A549 (cell line): ENCODE data around the gene KDM8. TPM values are rescaled to one million over a fixed set of nuclear protein-coding genes. Genes with fewer than 3 reads are reported as not detected.
A peak's percentile ranks its signal among the peaks of the same experiment; 100 is the strongest.

ENCODE experiments used
- ATAC-seq, 2 experiments: fragments of 200-7000 bp in 1 of 2; fragments of >200 bp in 1 of 2; cut with Nextera tagmentation in 1 of 2; cut with Tn5 transposase in 1 of 2; 3 replicates each; pipeline versions ENCODE4 v1.8.0 to v1.9.1; 2018 to 2020; ENCODE audit warnings: mild to moderate bottlenecking in 1 of 2, moderate library complexity in 1 of 2
- CTCF ChIA-PET: fragments of 300-600 bp; sonication (Branson Sonifier 250); formaldehyde crosslinking; extraction: SDS; loops from one replicate; lab custom pipeline; 2021; ENCODE audit warnings: antibody characterized with exemption, inconsistent platforms; lab: Yijun Ruan, JAX
- POLR2A ChIA-PET: fragments of 350-600 bp; formaldehyde crosslinking; extraction: SDS; loops from one replicate; lab custom pipeline; 2021; ENCODE audit warnings: antibody characterized with exemption, inconsistent platforms; lab: Yijun Ruan, JAX
- DNase-seq, 2 experiments: peaks; one replicate each; pipeline versions ENCODE4 v3.0.0 to v3.0.0-alpha.2; 2011 to 2016; ENCODE audit warnings: low read depth in 1 of 2, low spot score in 1 of 2
- FAIRE-seq: peaks from 2 replicates; lab custom pipeline; 2011; peaks lifted over from hg19 to GRCh38; lab: Jason Lieb, UNC
- H3K27ac ChIP-seq, 2 experiments: fragments of >200 bp; sonication (Bioruptor Twin); formaldehyde crosslinking; 3 replicates each; pipeline ENCODE4 v1.5.1; 2016 to 2017
- H3K4me1 ChIP-seq: fragments of >200 bp; sonication (Bioruptor Twin); formaldehyde crosslinking; 3 replicates; pipeline ENCODE4 v1.6.1; 2016
- H3K4me2 ChIP-seq: fragments of >200 bp; sonication (Bioruptor Twin); formaldehyde crosslinking; 3 replicates; pipeline ENCODE4 v1.6.1; 2016
- H3K4me3 ChIP-seq: fragments of >200 bp; sonication (Bioruptor Twin); formaldehyde crosslinking; 3 replicates; pipeline ENCODE4 v1.5.1; 2016
- H3K9me3 ChIP-seq: fragments of >200 bp; sonication (Bioruptor Twin); formaldehyde crosslinking; 3 replicates; pipeline ENCODE4 v1.6.1; 2016
- CHD2 ChIP-seq: fragments of 150-350 bp; IDR thresholded peaks from 2 replicates; pipeline ENCODE4 v1.6.1; 2014; ENCODE audit warnings: low read length; ENCODE audit not compliant: partially characterized antibody
- CHD4 ChIP-seq: fragments of 200-600 bp; sonication (generic); IDR thresholded peaks from 2 replicates; pipeline ENCODE4 v1.6.1; 2016; ENCODE audit warnings: antibody characterized with exemption, mild to moderate bottlenecking, borderline replicate concordance
- EHF ChIP-seq: fragments of 250-450 bp; sonication (Bioruptor Pico); IDR thresholded peaks from 2 replicates; pipeline ENCODE4 v1.5.0; 2020; ENCODE audit warnings: mild to moderate bottlenecking
- ESRRA ChIP-seq: fragments of 150-350 bp; IDR thresholded peaks from 2 replicates; pipeline ENCODE4 v1.6.1; 2014; ENCODE audit warnings: mild to moderate bottlenecking, low read length, borderline replicate concordance
- FOXS1 ChIP-seq: fragments of 250-450 bp; sonication (Bioruptor Pico); IDR thresholded peaks from 2 replicates; pipeline ENCODE4 v1.5.0; 2020; ENCODE audit warnings: mild to moderate bottlenecking, moderate library complexity
- HDAC2 ChIP-seq: fragments of 200-600 bp; sonication (generic); IDR thresholded peaks from 2 replicates; pipeline ENCODE4 v1.6.1; 2016
- HES2 ChIP-seq: fragments of >200 bp; sonication (Bioruptor Twin); formaldehyde crosslinking; IDR thresholded peaks from 2 replicates; pipeline ENCODE4 v1.6.1; 2016
- HOXA7 ChIP-seq: fragments of 250-450 bp; sonication (Bioruptor Pico); IDR thresholded peaks from 2 replicates; pipeline ENCODE4 v1.5.0; 2020; ENCODE audit warnings: mild to moderate bottlenecking, moderate library complexity
- HOXB13 ChIP-seq: fragments of 250-450 bp; sonication (Bioruptor Pico); IDR thresholded peaks from 2 replicates; pipeline ENCODE4 v1.5.0; 2020; ENCODE audit warnings: low read depth, mild to moderate bottlenecking, moderate library complexity
- KDM1A ChIP-seq: fragments of 200-600 bp; sonication (generic); IDR thresholded peaks from 2 replicates; pipeline ENCODE4 v1.6.1; 2016; ENCODE audit warnings: low read depth, mild to moderate bottlenecking
- MAFK ChIP-seq: fragments of 450-650 bp; IDR thresholded peaks from 2 replicates; pipeline ENCODE4 v1.6.1; 2014; ENCODE audit not compliant: partially characterized antibody
- MAX ChIP-seq: IDR thresholded peaks from 2 replicates; pipeline ENCODE4 v1.6.1; 2012
- NR3C1 ChIP-seq: fragments of >200 bp; sonication (Bioruptor Twin); formaldehyde crosslinking; IDR thresholded peaks from 3 replicates; pipeline ENCODE4 v1.6.1; 2017
- PBX3 ChIP-seq: IDR thresholded peaks from 2 replicates; pipeline ENCODE4 v1.6.1; 2012
- POLR2AphosphoS2 ChIP-seq: conservative IDR thresholded peaks from 2 replicates; pipeline ENCODE4 v1.6.1; 2012; ENCODE audit warnings: low read length, improper control_type of control experiment, inconsistent platforms
- RAD21 ChIP-seq, 2 experiments: fragments of >200 bp in 1 of 2; sonication (Bioruptor Twin) in 1 of 2; formaldehyde crosslinking in 1 of 2; IDR thresholded peaks in 1 of 2; conservative IDR thresholded peaks in 1 of 2; 2 replicates in 1 of 2; 3 replicates in 1 of 2; pipeline ENCODE4 v1.6.1; 2012 to 2018; ENCODE audit warnings: inconsistent platforms in 1 of 2
- RARB ChIP-seq: fragments of 250-450 bp; sonication (Bioruptor Pico); IDR thresholded peaks from 2 replicates; pipeline ENCODE4 v1.8.0; 2021; ENCODE audit warnings: mild to moderate bottlenecking, moderate library complexity
- RFX5 ChIP-seq: fragments of 450-650 bp; IDR thresholded peaks from 2 replicates; pipeline ENCODE4 v1.7.1; 2014; ENCODE audit warnings: antibody characterized with exemption, mild to moderate bottlenecking, moderate library complexity
- RNF2 ChIP-seq: fragments of 200-600 bp; sonication (generic); IDR thresholded peaks from 2 replicates; pipeline ENCODE4 v1.6.1; 2016; ENCODE audit warnings: low read depth, mild to moderate bottlenecking, antibody characterized with exemption, moderate library complexity, borderline replicate concordance
- TFCP2L1 ChIP-seq: fragments of 250-450 bp; sonication (Bioruptor Pico); IDR thresholded peaks from 2 replicates; pipeline ENCODE4 v1.5.0; 2021; ENCODE audit warnings: mild to moderate bottlenecking
- TP53 ChIP-seq: fragments of 250-450 bp; sonication (Bioruptor Pico); IDR thresholded peaks from 2 replicates; pipeline ENCODE4 v1.5.0; 2021; ENCODE audit warnings: mild to moderate bottlenecking, moderate library complexity
- USF2 ChIP-seq: fragments of 450-650 bp; IDR thresholded peaks from 2 replicates; pipeline ENCODE4 v1.6.1; 2014; ENCODE audit warnings: antibody characterized with exemption
- ZC3H11A ChIP-seq: fragments of 450-650 bp; IDR thresholded peaks from 2 replicates; pipeline ENCODE4 v1.6.1; 2014; ENCODE audit warnings: antibody characterized with exemption, mild to moderate bottlenecking
- ZFP36 ChIP-seq: fragments of 450-650 bp; IDR thresholded peaks from 2 replicates; pipeline ENCODE4 v1.6.1; 2014; ENCODE audit warnings: borderline replicate concordance; ENCODE audit not compliant: partially characterized antibody
- WGBS: methylation state at CpG from one replicate; pipeline ENCODE4 v1.1.6; 2017; ENCODE audit errors: missing lambda C conversion rate; 5-methylcytosine and 5-hydroxymethylcytosine counted together
- polyA plus RNA-seq, 4 experiments: library from polyadenylated mRNA; depleted of rRNA in 3 of 4; stranded (reverse); fragments of >200 nt; fragmentation: RNase III in 1 of 4; extraction: RNeasy Plus Mini Kit Qiagen cat#74134 plus additional on column Dnase treatment in 1 of 4; gene quantifications; 2 replicates in 3 of 4; 3 replicates in 1 of 4; pipeline ENCODE4 v1.2.3, GENCODE V29; 2011 to 2017

The KDM8 gene
- polyA plus RNA-seq, 2 of the 4 experiments (the other 2 are of a cell fraction), result 1.6 to 2.3 TPM

- no peak for ATAC-seq
- no peak overlapping the region for H3K4me3 ChIP-seq
- CTCF ChIA-PET, result interaction anchor here (1.7 to 1.8 kb wide), 2 partner anchors 10 to 73 kb away, joined by 5 to 6 read pairs; no protein-coding TSS in a partner anchor
Observed at GRCh38 chr16:27161398-27161797, 41.9 kb upstream of the KDM8 start.

GRCh38 chr16:27164352-27164751 is 39.0 kb upstream of the KDM8 start:
- Histone ChIP-seq H3K4me1 (no peaks in the 10 kb centered on the region), H3K9me3 (peaks cover 14% of the 10 kb centered on the region; the same call in 2 of the 3 replicates), H3K4me2 (no peak overlapping the region), H3K27ac (no peak overlapping the region), H3K4me3 (no peak overlapping the region)
- FAIRE-seq (no peak), ATAC-seq (no peak), DNase-seq (no peak)
- CTCF ChIA-PET, result interaction anchor here (0.6 to 4.2 kb wide), 5 partner anchors 10 to 204 kb away, joined by 3 to 27 read pairs (median 6); no protein-coding TSS in a partner anchor
- no peak for TF ChIP-seq RARB (CRISPR knock-in tag)
- no peak for TF ChIP-seq PBX3
- TF ChIP-seq NR3C1, result no peak
- no peak for TF ChIP-seq HDAC2
- TF ChIP-seq TFCP2L1 (CRISPR knock-in tag), result no peak
- TF ChIP-seq RFX5, result no peak
- no peak for TF ChIP-seq FOXS1 (CRISPR knock-in tag)
- TF ChIP-seq HES2, result no peak
- TF ChIP-seq KDM1A, result no peak
- no peak for TF ChIP-seq POLR2AphosphoS2
- POLR2A ChIA-PET, result no interaction called here

More at GRCh38 chr16:27161398-27161797, 41.9 kb upstream of the KDM8 start:
- FAIRE-seq (no peak), DNase-seq (no peak)
- no peak overlapping the region for H3K27ac ChIP-seq
- H3K4me1 ChIP-seq, result no peaks in the 10 kb centered on the region
- 47% methylated on average over 3 of the region's 3 CpGs for WGBS
- peaks cover 14% of the 10 kb centered on the region; the same call in 2 of the 3 replicates for H3K9me3 ChIP-seq
- H3K4me2 ChIP-seq, result no peak overlapping the region
- POLR2A ChIA-PET, result no interaction called here
- TF ChIP-seq TP53 (CRISPR knock-in tag) (no peak), MAFK (no peak), USF2 (0 out of 2 replicates have a peak, but pooled peaks have one; percentile 18)
- TF ChIP-seq, all 56 proteins: peak for 1

GRCh38 chr16:27165576-27165975 is 37.8 kb upstream of the KDM8 start:
- ChIA-PET POLR2A (no interaction called here), CTCF (interaction anchor here (0.5 to 4.2 kb wide), 5 partner anchors 11 to 429 kb away, joined by 3 to 27 read pairs (median 6); no protein-coding TSS in a partner anchor)
- Histone ChIP-seq H3K4me1 (no peaks in the 10 kb centered on the region), H3K9me3 (peaks cover 14% of the 10 kb centered on the region; the same call in 2 of the 3 replicates), H3K27ac (no peak overlapping the region), H3K4me3 (no peak overlapping the region), H3K4me2 (no peak overlapping the region)
- TF ChIP-seq HES2 (no peak), HOXA7 (CRISPR knock-in tag) (no peak), ZC3H11A (no peak), CHD2 (no peak), EHF (CRISPR knock-in tag) (no peak), RFX5 (no peak), ZFP36 (no peak), RAD21 (conservative IDR thresholded peaks at IDR 0.05 in 1 of 2, IDR thresholded peaks at IDR 0.05 in 1 of 2) (no peak), RNF2 (no peak), ESRRA (no peak), CHD4 (no peak), MAFK (no peak), HOXB13 (CRISPR knock-in tag) (no peak), MAX (no peak), PBX3 (no peak)
- FAIRE-seq, result no peak
- no peak for DNase-seq
- 27% methylated on average over 3 of the region's 3 CpGs for WGBS
- ATAC-seq, result no peak
